AG09319 (cell line): ENCODE data around the gene RUNX1.
"Not testable (repeated sequence)": the region's sequence is repeated elsewhere in the genome, so short reads cannot be mapped to it uniquely, and the experiment has no call there.

Experiments
- DNase-seq: peaks from one replicate; pipeline ENCODE4 v3.0.0-alpha.2; 2010; ENCODE audit warnings: low read depth; ENCODE audit errors: extremely low read depth
- TF ChIP-seq, protein P1 (sequence below): IDR thresholded peaks from 2 replicates; pipeline ENCODE4 v1.5.1; 2011; ENCODE audit warnings: low read depth, mild to moderate bottlenecking, inconsistent platforms, low read length, moderate library complexity

Gene RUNX1

DNA sequence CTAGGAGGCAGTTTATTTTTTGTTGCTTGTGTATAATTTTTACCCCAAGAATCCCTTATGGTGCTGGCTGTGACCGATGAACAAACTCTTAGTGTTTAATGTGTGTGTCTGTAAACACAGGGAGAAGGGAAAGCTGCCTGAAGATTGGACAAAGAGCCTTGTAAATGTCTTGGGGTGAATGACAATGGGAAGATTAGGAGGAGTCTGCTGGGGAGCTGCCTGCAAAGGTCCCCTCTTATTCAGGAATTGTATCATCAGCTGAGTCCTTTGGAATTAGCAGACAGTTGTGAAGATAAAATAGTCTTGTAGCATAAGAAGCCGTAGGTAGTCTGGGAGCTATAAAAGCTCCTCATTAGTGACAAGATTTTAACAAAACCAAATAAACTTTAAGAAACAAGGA is 88.4 kb downstream of the RUNX1 start:
- no peak for DNase-seq
- TF ChIP-seq, protein P1, sequence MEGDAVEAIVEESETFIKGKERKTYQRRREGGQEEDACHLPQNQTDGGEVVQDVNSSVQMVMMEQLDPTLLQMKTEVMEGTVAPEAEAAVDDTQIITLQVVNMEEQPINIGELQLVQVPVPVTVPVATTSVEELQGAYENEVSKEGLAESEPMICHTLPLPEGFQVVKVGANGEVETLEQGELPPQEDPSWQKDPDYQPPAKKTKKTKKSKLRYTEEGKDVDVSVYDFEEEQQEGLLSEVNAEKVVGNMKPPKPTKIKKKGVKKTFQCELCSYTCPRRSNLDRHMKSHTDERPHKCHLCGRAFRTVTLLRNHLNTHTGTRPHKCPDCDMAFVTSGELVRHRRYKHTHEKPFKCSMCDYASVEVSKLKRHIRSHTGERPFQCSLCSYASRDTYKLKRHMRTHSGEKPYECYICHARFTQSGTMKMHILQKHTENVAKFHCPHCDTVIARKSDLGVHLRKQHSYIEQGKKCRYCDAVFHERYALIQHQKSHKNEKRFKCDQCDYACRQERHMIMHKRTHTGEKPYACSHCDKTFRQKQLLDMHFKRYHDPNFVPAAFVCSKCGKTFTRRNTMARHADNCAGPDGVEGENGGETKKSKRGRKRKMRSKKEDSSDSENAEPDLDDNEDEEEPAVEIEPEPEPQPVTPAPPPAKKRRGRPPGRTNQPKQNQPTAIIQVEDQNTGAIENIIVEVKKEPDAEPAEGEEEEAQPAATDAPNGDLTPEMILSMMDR = no peak

DNA sequence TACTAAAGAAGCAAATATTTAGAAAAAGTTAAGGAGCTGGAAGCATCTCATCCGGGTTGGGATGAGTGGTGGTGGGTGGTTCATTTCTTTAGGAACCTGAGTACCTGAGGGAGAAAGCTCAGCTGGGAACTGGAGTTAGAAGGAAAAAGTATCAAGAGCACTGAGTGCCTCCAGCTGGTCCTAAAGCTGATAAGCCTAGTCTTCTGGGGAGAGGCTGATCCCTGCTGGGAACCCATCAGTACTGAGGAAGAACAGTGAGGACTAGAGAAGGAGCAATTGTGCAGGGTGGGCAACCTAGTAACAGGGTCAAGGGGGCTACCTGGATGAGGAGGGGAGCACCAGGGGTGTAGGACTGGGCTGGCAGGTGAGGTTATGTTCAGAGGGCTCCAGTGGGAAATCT is 89.5 kb downstream of the RUNX1 start:
- DNase-seq = no peak
- TF ChIP-seq, protein P1 = no peak

DNA sequence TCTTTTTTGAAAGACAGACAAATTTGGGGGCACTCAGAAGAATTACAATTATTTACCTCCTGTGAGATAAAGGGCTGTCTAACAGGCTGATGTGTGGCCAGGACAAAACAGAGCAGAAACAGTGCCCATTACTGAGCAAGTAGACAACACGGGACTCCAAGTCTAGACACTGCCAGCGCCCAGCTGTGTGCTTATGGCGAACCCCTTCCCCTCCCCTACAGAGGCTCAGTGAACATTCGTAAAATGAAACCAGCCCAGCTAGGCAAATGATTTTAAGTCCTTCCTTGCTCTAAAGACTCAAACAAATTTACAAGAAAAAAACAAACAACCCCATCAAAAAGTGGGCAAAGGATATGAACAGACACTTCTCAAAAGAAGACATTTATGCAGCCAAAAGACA is 91.1 kb downstream of the RUNX1 start:
- DNase-seq = no peak
- TF ChIP-seq, protein P1 = no peak

DNA sequence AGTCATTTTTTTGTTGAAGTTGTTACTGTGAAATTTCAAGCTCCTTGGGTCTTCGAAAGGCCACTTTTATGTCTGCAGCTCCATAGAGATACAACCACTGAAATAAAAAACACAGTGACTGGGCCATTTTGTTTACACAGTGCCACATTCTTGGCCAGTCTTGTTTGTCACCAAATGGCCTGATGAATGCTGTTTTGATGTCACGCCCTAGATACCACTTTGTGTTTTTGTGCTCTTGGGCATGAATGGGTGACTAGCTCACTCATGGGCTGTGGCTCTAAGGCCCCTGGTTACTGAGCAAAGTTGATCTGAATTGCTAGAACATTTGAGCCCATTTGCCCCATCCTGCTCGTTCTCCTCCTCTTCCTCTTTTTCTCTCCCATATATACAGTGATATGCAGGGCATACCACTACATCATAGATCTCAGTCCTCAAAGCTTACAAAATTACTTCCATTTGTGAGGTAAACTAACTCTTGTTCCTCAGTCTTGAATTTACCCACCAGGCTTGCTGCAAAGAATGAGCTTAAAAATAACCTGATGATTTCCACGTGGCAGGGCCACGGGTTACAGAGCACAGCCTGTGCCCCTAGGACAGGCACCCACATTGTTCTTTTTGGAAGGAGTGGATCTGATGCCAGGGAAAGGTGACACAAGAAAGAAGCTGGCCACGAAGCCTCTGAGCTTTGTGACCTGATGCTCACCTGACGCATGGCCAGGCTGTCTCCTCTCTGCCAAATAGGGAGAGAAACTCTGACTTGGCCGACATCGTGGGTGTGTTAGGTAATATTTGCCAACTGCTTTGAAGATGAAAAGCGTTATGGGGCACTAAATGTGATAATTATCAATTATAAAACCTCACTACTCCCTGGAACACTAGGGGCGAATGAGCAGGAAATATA is 92.4 kb downstream of the RUNX1 start:
- DNase-seq = no peak

DNA sequence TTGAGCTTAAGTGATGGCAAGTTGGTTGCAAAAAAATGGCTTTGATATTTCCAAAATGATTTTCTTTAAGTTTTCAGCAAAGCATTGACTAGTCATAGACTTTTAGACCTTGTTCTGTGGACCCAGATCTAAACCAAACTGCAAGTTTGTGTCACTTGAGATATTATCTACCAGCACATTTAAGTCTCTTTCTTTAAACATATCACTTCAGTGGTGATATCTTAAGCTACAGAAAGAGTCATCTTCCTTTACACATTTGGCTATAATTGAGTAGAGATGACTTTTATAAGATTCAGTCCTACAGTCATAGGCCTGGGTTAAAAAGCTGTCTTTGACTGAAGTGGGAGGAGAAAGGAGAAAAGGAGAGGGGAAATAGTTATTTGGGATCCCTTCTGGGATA is 95.2 kb downstream of the RUNX1 start:
- no peak for DNase-seq
- TF ChIP-seq, protein P1 = no peak

More for the DNA sequence above, 92.4 kb downstream of the RUNX1 start:
- TF ChIP-seq, protein P1 = no peak

DNA sequence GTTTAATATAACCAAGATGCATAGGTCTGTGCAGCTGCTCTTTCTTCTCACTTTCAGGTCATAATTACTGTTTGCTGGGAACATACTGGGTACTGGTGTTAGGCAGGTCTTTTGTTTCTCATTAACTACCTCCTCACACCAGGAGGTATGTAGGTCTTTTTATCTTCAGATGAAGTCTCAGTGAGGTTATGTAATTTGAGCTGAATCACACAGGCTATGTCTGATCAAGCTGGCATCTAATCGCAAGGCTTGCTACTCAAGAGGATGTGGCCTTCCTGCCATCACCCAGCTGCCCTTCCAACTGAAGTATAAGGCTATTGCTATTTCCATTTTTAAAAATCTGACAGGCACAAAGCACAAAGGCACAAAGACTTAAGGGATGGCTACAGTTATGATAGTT is 96.4 kb downstream of the RUNX1 start:
- DNase-seq = no peak
- TF ChIP-seq, protein P1 = no peak

DNA sequence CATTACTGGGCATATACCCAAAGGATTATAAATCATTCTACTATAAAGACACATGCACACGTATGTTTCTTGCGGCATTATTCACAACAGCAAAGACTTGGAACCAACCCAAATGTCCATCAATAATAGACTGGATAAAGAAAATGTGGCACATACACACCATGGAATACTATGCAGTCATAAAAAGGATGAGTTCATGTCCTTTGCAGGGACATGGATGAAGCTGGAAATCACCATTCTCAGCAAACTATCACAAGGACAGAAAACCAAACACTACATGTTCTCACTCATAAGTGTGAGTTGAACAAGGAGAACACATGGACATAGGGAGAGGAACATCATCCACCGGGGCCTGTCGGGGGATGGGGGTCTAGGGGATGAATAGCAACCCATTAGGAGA is 97.2 kb downstream of the RUNX1 start:
- DNase-seq = not testable (repeated sequence)

DNA sequence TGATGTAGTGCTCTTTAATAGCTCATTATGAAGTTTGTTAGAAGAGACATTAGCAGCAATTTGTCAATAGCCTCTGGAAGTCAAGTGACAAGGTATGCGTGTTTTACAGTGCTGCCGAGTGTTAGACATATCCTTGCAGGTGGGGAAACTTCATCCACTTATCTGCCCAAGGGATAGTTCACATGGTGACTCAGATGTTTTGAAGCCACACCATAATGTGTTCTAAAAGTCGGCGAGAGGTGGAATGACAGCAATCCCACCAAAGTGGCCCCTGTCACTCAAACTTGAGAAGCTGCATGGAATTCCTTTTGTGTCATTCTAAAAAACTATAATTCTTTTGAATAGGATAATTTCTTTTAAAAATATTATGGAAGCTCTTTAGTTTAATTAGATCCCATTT is 98.1 kb downstream of the RUNX1 start:
- TF ChIP-seq, protein P1 = no peak
- DNase-seq = no peak
